ENCODE data around the gene CEBPE.

DNA sequence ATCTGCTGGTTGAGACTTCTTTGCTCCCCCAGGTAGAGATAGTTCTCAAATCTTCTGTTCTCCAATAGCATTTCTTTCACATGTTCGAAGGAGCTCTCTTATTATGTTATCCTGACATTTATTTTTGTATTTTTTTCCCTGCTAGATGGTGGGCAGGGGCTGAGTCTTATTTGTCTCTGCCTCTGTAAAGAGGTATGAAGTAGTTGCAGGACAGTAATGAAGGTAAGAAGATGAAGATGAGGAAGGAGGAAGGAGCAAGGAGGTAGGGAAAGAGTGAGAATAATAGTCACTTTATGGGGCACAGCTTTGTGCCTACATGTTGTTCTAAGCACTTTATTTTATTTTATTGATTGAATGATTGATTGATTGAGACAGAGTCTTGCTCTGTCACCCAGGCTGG is 9.3 kb downstream of the CEBPE start:
- TF ChIP-seq RAD21 (IDR thresholded peaks at IDR 0.05): no peak
- TF ChIP-seq, protein P1, sequence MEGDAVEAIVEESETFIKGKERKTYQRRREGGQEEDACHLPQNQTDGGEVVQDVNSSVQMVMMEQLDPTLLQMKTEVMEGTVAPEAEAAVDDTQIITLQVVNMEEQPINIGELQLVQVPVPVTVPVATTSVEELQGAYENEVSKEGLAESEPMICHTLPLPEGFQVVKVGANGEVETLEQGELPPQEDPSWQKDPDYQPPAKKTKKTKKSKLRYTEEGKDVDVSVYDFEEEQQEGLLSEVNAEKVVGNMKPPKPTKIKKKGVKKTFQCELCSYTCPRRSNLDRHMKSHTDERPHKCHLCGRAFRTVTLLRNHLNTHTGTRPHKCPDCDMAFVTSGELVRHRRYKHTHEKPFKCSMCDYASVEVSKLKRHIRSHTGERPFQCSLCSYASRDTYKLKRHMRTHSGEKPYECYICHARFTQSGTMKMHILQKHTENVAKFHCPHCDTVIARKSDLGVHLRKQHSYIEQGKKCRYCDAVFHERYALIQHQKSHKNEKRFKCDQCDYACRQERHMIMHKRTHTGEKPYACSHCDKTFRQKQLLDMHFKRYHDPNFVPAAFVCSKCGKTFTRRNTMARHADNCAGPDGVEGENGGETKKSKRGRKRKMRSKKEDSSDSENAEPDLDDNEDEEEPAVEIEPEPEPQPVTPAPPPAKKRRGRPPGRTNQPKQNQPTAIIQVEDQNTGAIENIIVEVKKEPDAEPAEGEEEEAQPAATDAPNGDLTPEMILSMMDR (IDR thresholded peaks at IDR 0.05; ENCODE audit: low read depth, low read length, missing input control): no peak
- TF ChIP-seq JUND (IDR thresholded peaks at IDR 0.05): no peak
- TF ChIP-seq NR2F2 (IDR thresholded peaks at IDR 0.05): no peak
- TF ChIP-seq, protein P2, sequence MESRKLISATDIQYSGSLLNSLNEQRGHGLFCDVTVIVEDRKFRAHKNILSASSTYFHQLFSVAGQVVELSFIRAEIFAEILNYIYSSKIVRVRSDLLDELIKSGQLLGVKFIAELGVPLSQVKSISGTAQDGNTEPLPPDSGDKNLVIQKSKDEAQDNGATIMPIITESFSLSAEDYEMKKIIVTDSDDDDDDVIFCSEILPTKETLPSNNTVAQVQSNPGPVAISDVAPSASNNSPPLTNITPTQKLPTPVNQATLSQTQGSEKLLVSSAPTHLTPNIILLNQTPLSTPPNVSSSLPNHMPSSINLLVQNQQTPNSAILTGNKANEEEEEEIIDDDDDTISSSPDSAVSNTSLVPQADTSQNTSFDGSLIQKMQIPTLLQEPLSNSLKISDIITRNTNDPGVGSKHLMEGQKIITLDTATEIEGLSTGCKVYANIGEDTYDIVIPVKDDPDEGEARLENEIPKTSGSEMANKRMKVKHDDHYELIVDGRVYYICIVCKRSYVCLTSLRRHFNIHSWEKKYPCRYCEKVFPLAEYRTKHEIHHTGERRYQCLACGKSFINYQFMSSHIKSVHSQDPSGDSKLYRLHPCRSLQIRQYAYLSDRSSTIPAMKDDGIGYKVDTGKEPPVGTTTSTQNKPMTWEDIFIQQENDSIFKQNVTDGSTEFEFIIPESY (IDR thresholded peaks at IDR 0.05): no peak
- TF ChIP-seq HNF4A (conservative IDR thresholded peaks at IDR 0.05): no peak
- TF ChIP-seq, protein P3, sequence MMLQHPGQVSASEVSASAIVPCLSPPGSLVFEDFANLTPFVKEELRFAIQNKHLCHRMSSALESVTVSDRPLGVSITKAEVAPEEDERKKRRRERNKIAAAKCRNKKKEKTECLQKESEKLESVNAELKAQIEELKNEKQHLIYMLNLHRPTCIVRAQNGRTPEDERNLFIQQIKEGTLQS (IDR thresholded peaks at IDR 0.05): no peak
- TF ChIP-seq, protein P4, sequence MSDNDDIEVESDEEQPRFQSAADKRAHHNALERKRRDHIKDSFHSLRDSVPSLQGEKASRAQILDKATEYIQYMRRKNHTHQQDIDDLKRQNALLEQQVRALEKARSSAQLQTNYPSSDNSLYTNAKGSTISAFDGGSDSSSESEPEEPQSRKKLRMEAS (IDR thresholded peaks at IDR 0.05): no peak
